Body of pancreas (tissue), 4 donors: ENCODE measurements around the gene HOXD10. TPM values are rescaled to one million over a fixed set of nuclear protein-coding genes. Genes with fewer than 3 reads are reported as not detected.

Experiments
- ATAC-seq: fragments of 150-250 bp; one replicate; pipeline ENCODE4 v1.9.1; 2016
- DNase-seq, 4 donors: peaks; one replicate each; pipeline ENCODE4 v3.0.0-alpha.2; 2019
- H3K27ac ChIP-seq, 4 donors: fragments of 200-600 bp; sonication (generic); 1 replicate in 3 of 4; 2 replicates in 1 of 4; pipeline versions ENCODE4 v1.5.1 to v1.6.1; 2016 to 2019; ENCODE audit warnings: mild to moderate bottlenecking in 1 of 4, mixed read lengths in 1 of 4, moderate library complexity in 1 of 4
- H3K27me3 ChIP-seq, 2 donors: fragments of 200-600 bp; sonication (generic); one replicate each; pipeline ENCODE4 v1.6.0; 2016; ENCODE audit warnings: mild to moderate bottlenecking in 1 of 2
- H3K36me3 ChIP-seq, 2 donors: fragments of 200-600 bp; sonication (generic); replicated peaks in 1 of 2; 2 replicates each; pipeline ENCODE4 v1.5.1; 2016; ENCODE audit warnings: low read depth in 2 of 2; ENCODE audit not compliant: insufficient read depth in 1 of 2
- H3K4me1 ChIP-seq: fragments of 200-600 bp; sonication (generic); one replicate; pipeline ENCODE4 v1.6.0; 2016
- H3K4me3 ChIP-seq, 2 donors: fragments of 200-600 bp; sonication (generic); 1 replicate in 1 of 2; 2 replicates in 1 of 2; pipeline ENCODE4 v1.5.1; 2016 to 2019
- H3K9me3 ChIP-seq, 3 donors: fragments of 200-600 bp; sonication (generic); 1 replicate in 2 of 3; 2 replicates in 1 of 3; pipeline ENCODE4 v1.5.1; 2016
- CTCF ChIP-seq, 7 experiments: fragments of 450-650 bp in 4 of 7; fragments of 200-600 bp in 3 of 7; sonication (generic) in 3 of 7; IDR thresholded peaks; one replicate each; pipeline ENCODE4 v1.5.1; 2016 to 2019; ENCODE audit warnings: antibody characterized with exemption in 7 of 7
- POLR2A ChIP-seq, 3 donors: fragments of 450-650 bp; IDR thresholded peaks; one replicate each; pipeline ENCODE4 v1.6.1; 2016; ENCODE audit warnings: antibody characterized with exemption in 3 of 3, mild to moderate bottlenecking in 2 of 3
- whole genome bisulfite sequencing, 2 donors: methylation state at CpG; one replicate each; pipeline ENCODE4 v1.1.5; 2017; 5-methylcytosine and 5-hydroxymethylcytosine counted together
- intact Hi-C: fragments of 100-400 bp; cut with DNase I; formaldehyde crosslinking; loops from one replicate; pipeline ENCODE4 v1.15.1; 2023
- total RNA-seq, 2 donors: library from RNA; depleted of rRNA; stranded (reverse); fragments of >200 nt; gene quantifications; one replicate each; pipeline ENCODE4 v1.1.0, GENCODE V29; 2016

The HOXD10 gene
- total RNA-seq, 2 donors from 2014 or later = 0.26 TPM; not detected in 1

- TF ChIP-seq POLR2A (IDR thresholded peaks at IDR 0.05) = no peak
- TF ChIP-seq CTCF (IDR thresholded peaks at IDR 0.05) = no peak
- intact Hi-C loops = no loop called here
- Histone ChIP-seq H3K36me3 (no peaks in the 10 kb centered on the region), H3K27ac (no peak overlapping the region), H3K27me3 (peaks cover 0 to 59% of the 10 kb centered on the region in 2 donors), H3K4me1 (peaks cover 37% of the 10 kb centered on the region), H3K4me3 (no peak overlapping the region), H3K9me3 (no peaks in the 10 kb centered on the region)
- no peak for DNase-seq
- ATAC-seq = no peak
- WGBS, 2 donors = 4 to 11% methylated on average over 22 of the region's 22 CpGs
Observed at GRCh38 chr2:176161825-176162626, 45.4 kb downstream of the HOXD10 start.

GRCh38 chr2:176162911-176163671 lies 46.5 kb downstream of the HOXD10 start:
- no peak for DNase-seq
- Histone ChIP-seq H3K36me3 (no peaks in the 10 kb centered on the region), H3K9me3 (no peaks in the 10 kb centered on the region), H3K27ac (no peak overlapping the region), H3K27me3 (peaks cover 0 to 48% of the 10 kb centered on the region in 2 donors), H3K4me1 (peaks cover 30% of the 10 kb centered on the region), H3K4me3 (no peak overlapping the region)
- intact Hi-C loops = no loop called here
- 8 to 14% methylated on average over 25 to 29 of the region's 29 CpGs for WGBS, 2 donors
- no peak for TF ChIP-seq POLR2A (IDR thresholded peaks at IDR 0.05)
- no peak for TF ChIP-seq CTCF (IDR thresholded peaks at IDR 0.05)
- ATAC-seq = no peak

- no peak for ATAC-seq
- Histone ChIP-seq H3K27me3 (peaks cover 0 to 44% of the 10 kb centered on the region in 2 donors), H3K9me3 (no peaks in the 10 kb centered on the region), H3K36me3 (no peaks in the 10 kb centered on the region), H3K27ac (no peak overlapping the region), H3K4me3 (no peak overlapping the region), H3K4me1 (peaks cover 30% of the 10 kb centered on the region)
- intact Hi-C loops = no loop called here
- no peak for DNase-seq
- TF ChIP-seq CTCF (IDR thresholded peaks at IDR 0.05) = no peak
- TF ChIP-seq POLR2A (IDR thresholded peaks at IDR 0.05) = no peak
- WGBS, 2 donors = 1 to 12% methylated on average over 7 to 12 of the region's 12 CpGs
Observed at GRCh38 chr2:176163672-176164056, 47.1 kb downstream of the HOXD10 start.

GRCh38 chr2:176164201-176164600 lies 47.6 kb downstream of the HOXD10 start:
- Histone ChIP-seq H3K9me3 (no peaks in the 10 kb centered on the region), H3K4me1 (peaks cover 29% of the 10 kb centered on the region), H3K27ac (no peak overlapping the region), H3K36me3 (no peaks in the 10 kb centered on the region), H3K4me3 (no peak overlapping the region), H3K27me3 (peaks cover 0 to 43% of the 10 kb centered on the region in 2 donors)
- TF ChIP-seq CTCF (IDR thresholded peaks at IDR 0.05) (no peak), POLR2A (IDR thresholded peaks at IDR 0.05) (no peak)
- DNase-seq (no peak), ATAC-seq (no peak)
- WGBS, 2 donors = 13 to 19% methylated on average over 13 of the region's 13 CpGs
- intact Hi-C loops = no loop called here
